ENCODE data around the gene CCDC73.
A peak's percentile ranks its signal among the peaks of the same experiment; 100 is the strongest.
"Not testable (repeated sequence)": the region's sequence is repeated elsewhere in the genome, so short reads cannot be mapped to it uniquely, and the experiment has no call there.

The CCDC73 gene

GRCh38 chr11:32704261-32704660 lies 90.2 kb downstream of the CCDC73 start:
- no peak for DNase-seq

GRCh38 chr11:32701616-32702015 lies 92.8 kb downstream of the CCDC73 start:
- no peak for DNase-seq

DNA sequence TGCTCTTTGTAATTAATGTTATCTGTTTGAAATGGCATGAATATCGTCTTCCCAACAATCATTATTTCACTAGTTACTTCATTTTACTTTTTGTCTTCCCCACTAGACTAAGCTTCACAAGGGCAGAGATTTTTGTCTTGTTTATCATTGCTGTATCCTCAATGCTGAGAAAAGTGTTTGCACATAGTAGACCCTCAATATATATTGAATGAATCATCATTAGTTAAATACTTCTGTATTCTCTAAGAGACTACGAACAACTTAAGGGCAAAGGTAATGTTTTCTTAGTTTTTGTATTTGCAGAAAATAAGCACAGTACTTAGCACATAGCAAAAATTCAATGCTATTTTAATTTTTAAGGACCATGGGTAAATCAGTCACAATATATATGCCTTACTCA lies 95.9 kb downstream of the CCDC73 start:
- DNase-seq, result no peak

- no peak for DNase-seq
Measured at GRCh38 chr11:32671051-32671450, 123.4 kb downstream of the CCDC73 start.

DNA sequence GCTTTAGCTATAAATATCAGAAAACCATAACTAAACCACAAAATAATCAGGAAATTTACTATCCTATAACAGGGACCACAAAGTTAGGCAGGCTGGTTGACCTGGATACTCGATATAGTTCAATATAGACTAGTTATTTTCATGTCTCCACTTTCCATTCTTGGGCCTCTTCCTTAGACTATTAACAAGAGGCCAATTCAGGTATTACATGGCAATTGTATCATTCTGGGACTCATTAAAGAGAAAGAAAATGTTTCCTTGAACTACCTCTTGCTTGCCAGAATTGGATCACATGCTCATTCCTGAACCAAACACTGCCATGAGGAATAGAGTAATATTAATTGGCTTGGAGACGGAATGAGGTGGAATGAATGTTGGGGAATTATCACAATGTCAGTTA lies 134.8 kb downstream of the CCDC73 start:
- DNase-seq, result no peak

- DNase-seq, result no peak
Measured at GRCh38 chr11:32658639-32659406, 135.6 kb downstream of the CCDC73 start.

DNA sequence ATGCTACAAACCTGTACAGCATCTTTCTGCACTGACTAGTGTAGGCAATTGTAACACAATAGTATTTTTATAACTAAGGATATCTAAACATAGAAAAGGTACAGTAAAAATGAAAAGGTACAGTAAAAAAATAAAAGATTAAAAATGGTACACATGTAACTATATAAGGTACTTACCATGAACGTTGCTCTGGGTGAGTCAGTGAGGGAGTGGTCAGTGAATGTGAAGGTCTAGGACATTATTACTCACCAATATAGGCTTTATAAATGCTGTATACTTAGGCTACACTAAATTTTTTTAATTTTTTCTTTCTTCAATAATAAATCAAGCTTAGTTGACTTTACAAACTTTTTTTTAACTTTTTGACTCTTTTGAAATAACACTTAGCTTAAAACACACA lies 150.9 kb downstream of the CCDC73 start:
- no peak for DNase-seq

DNA sequence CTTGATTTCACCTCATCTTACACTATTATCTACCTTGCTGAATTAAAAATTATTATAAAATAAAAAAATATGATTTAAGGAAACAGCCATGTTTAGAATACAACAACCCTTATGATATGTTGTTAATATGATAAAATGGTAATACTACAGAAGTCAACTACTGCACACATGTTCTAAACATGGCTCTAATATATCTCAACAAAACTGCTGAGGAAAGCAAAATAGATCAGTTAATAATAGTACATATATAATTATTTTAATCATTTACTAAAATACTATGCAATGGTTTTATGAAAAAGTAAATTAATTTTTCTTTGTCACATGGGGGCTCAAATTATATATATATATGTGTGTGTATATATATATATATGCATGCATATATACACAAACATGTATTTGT lies 153.1 kb downstream of the CCDC73 start:
- no peak for DNase-seq

DNA sequence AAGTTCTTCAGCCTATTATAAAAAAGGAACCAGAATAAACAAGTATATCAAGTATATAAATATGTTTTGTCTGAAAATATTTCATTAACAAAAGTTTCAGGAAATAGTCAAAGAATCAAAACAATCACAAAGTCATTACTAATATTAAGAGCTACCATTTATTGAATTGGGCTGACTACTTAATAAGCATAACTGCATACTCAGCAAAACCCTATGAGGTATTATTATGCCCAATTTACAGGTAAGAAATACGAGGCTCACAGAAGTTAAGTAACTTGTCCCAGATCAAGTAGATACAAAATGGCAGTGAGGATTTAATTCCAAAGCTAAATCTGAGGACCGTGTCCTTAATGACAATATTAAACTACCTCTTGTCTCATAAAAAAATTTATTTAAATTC lies 158.6 kb downstream of the CCDC73 start:
- no peak for DNase-seq

GRCh38 chr11:32630844-32631243 lies 163.6 kb downstream of the CCDC73 start:
- no peak for DNase-seq

DNA sequence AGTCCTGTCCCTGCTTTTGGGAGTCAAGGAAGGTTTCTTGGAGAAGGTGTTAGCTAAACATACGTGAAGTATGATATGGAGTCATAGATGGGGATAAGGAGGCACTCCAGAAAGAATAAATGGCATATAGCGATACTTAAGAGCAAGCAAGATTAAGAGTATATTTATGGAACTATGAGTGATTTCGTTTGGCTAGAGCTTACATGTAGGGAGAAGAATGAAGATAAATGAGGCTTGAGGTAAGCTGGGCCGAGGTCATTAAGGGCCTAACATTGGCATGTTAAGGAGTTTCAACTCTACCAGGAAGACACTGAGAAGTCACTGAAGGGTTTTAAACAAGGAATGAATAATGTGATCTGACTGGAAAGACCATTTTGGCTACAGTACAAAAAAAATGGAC lies 177.6 kb downstream of the CCDC73 start:
- no peak for DNase-seq

DNA sequence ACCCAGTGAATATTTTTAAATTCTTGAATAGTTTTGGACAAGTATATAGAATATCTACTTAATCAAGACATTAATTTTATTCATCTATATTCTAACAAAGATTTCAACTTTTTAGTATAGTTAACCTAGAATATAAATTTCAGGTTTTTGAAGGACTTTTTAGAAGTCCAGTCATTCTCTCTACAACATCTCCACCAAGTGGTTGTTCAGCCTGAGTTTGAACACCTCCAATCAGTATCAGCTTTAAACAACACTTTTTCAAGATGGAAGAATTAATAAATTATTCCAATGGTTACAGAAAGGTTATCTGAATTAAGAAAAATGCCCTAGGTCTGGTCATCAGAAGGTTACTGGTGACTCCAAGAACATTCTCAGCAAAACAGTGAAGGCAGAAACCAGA lies 179.0 kb downstream of the CCDC73 start:
- DNase-seq, result peak in 1 of 2 donors; percentile 9

- no peak for DNase-seq
Measured at GRCh38 chr11:32613500-32614151, 180.8 kb downstream of the CCDC73 start.

DNA sequence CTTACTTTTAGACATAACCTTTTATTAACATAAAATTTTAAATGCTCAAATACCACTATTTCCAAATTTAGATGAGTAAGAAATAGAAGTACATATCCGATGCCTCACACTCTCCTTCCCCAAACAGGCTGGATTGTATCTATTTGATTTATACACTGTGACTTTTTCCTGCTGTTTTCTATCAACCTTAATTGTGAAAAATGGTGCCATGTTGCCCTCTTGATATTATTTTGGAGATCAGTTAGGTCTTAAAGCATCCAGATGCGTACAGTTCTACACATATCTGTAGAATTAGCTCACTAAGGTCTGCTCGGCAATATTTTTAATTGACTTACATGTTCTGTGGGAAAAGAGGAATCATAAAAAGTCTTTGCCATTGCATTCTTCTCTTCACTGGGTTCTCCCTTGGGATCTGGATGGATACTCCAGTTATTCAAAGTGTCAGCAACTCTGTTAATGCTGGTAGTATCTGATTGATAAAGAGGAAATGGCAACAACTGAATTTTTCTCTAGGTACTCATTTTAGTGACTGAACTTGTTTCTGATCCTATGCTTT lies 183.6 kb downstream of the CCDC73 start:
- no peak for DNase-seq

- not testable (repeated sequence) for DNase-seq
Measured at GRCh38 chr11:32608826-32609225, 185.6 kb downstream of the CCDC73 start.

DNA sequence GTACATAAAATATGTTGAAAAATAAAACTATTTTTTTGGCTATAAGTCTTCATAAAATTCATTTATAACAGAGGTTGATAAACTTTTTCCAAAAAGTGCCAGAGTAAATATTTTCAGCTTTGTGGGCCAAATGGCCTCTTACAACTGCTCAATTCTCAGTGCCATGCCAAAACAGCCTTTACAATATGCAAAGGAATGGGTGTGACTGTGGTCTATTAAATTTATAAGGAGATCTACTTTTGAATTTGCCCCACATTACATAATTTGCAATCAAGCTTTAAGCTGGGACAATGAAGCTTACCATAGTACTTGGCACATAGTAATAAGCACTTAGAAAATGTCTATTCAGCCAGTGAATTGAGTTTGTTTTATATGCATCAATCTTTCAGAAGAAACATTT lies 188.2 kb downstream of the CCDC73 start:
- DNase-seq, result no peak

GRCh38 chr11:32602657-32603415 lies 191.6 kb downstream of the CCDC73 start:
- no peak for DNase-seq

DNA sequence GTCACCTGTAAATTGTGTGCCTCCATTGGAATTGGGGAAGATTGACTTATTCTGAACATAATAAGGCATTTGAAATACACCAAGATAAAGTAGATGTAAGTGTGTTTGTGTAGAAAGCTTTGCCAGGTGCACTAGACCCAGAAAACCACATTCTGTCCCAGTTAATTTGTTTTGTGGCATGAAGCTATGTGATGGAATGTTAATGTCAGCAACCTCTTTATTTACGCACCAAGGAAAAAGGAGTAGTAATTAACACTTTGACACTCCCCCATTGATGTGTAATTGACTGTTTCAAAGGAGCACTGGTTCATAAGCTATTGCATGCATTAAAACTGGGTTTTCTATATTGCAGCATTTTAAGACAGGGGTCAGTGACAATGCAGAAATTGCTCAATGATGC lies 196.5 kb downstream of the CCDC73 start:
- DNase-seq, result no peak

GRCh38 chr11:32596114-32596513 lies 198.3 kb downstream of the CCDC73 start:
- DNase-seq, result not testable (repeated sequence)

DNA sequence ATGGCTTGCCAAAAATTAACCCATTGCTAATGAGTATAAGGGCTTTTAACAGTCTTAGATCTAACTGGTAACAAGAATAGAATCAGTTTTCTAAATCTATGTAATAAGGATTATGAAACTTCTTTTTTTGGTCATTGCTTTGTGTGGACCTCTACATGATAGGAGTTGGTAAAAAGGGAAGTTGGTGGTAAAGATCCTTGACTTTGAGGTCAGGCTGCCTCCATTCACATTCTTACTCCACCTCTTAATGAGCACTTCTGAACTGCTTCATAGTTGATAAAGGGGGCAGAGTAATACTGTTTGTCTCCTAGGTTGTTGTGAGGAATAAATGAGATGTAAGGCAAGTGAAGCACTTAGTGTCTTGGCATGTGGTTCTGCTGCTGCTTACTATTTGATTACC lies 200.2 kb downstream of the CCDC73 start:
- no peak for DNase-seq

DNA sequence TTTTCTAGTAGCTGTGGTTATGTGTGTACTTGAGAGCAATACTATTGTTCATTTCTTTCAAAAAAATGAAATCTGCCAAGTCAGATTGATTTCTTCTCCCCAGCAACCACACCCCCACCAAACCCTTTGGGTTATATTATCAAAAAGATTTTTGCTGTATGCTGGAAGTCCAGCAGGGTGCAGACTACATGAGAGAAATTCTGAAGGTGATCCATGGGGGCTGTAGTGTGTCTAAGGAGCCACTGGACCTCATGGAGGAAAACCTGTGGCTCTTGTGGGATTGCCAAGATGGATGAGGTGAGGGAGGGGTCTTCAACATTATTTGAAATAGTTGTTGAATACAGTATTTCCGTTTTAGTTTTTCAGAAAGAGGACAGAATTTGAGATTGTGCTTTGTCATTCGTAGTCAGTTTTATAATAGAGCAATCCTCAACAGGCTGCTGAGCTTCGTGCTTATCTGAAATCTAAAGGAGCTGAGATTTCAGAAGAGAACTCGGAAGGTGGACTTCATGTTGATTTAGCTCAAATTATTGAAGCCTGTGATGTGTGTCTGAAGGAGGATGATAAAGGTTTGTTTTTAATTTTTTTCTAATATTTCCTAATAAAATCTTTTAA lies 207.8 kb downstream of the CCDC73 start:
- DNase-seq, result peak in 1 of 2 donors; percentile 14

DNA sequence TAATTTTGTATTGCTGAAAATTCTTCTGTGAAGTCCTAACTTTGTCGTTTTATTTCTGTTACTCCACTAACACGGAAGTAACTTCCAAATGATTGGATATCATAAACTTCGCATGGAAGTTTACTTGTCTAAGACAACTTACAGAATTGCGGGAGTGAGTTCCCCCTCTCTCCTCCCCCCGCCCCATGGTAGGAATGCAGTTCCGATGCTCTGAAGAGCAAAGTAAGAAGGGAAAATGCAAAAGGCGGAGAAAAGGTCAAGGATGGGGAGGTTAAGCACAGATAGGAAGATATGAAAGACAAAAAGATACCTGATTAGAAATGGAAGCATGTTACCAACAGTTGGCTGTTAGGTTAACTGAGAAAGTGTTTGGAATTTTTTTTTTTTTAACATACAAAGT lies 209.5 kb downstream of the CCDC73 start:
- no peak for DNase-seq
